Femur (tissue), 1 donor: ENCODE measurements around the gene MPZL3.

Source experiments
- DNase-seq: peaks from one replicate; pipeline ENCODE4 v3.0.0-alpha.2; 2017

Gene MPZL3

DNA sequence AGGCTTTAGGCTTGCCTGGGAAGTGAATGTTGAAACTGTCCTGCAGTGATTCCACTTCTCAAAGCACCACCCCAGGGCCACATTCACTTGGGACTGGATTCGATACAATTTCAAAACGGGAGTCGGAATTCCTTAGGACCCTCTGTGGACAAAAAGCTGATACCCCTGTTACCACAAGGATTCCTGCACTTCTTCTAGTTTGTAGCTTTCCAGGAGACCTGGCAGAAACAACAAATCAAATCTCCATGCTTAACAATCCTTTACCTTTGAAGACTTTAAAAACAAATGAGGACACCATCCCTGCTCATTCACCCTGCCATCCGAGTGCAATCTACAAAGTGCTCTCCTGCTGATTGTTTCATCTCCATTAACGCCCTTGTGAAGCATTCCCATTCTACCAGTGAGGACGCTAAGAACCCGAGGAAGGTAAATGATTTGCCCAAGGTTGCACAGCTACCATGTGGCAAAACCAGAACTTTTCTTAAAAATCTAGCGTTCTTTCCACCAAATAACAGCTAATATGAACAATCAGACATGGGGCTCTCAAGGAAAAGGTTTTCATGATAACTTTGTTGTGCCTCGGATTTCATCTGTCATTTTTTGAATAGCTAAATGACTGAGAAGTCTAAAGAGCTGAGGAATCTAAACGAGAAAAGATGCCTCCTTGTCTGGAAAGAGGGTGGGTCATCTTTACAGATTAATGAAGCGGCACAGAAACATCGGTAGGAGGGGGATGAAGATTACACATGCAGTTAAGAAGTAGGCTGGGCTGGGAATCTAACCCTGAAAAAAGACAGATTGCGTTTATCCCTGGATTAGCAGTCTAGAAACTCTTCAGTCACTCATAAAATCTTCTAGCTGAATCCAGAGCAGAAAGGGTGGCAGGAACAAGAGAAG lies 12.7 kb upstream of the MPZL3 start:
- no peak for DNase-seq

DNA sequence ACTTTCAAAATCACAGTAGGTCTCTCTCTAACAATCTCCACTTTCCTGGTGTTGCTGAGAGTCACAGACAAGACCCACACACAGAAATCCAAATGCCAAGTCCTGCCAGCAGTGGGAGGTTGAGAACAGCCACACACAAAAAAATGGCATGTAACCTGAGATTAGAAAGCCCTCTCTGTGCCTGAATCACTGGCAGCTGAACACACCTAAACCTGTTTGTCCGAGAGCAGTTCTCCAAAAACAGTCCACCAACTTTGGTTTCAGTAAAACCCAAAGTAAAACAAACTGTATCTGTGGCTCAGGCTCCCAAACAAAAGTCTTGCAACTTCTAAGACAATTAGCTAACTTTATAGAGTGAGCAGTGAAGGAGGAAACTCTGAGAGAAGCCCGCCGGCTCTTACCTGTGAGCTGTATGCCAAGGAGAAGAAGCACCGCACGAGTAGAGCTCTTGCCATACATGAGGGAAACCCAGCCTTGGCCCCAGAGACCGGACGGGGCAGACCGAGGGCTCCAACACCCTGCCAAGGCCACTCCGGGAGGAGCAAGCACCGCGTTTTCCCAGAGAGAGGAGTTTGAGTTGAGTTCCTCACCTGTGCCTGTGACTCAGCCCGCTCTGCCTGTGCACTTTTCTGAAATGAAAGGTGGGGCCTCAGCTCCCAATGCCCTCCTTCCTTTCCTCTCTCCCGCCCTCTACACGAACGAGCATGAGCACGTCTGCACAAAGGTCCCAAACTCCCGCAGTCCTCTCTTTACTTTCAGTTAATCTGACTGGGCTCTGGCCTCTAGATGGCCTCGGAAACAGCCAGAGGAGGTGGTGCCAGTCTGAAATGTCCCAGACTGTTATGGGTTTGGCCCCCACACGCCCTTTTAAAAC lies 11.8 kb upstream of the MPZL3 start, which contains the start of gene MPZL2:
MPZL2 (minus strand) TSS at position 603 of the 874 bp plus-strand sequence; CDS start at position 459, 144 bp downstream.
- DNase-seq, result peak; percentile 27

DNA sequence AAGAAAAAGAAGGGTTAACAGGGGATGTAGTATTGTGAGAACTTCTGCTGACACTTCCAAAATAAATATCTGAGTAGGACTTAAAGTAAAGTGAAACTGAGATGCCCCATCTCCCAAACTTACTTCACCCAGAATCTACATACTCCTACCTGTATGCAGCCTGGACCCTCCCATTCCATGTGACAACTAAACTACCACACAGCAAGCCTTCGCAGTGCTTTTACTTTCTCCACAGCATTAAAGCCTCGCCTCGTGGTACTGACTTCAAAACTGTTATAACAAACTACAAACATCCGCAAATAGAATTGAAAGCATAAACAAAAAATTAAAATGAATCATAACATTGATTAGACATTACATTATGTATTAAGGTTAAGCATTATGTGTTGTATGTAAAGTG lies 10.9 kb upstream of the MPZL3 start:
- DNase-seq, result no peak

DNA sequence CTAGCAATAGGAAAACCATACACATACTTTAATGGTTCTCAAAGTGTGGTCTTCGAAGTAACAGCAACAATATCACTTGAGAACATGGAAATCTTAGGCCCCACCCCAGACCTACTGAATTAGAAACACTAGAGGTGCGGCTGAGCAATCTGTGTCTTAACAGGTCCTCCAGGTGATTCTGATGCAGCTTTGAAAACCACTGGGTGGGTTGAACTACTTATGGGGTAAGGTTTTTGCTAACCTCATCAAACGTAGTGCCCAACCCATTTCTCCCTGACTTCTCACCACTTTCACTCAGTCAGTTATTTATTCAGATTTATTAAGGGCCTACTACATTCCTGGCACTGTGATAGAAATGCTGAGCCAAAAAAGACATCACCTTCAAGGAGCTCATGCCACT lies 8.2 kb upstream of the MPZL3 start:
- DNase-seq, result no peak

DNA sequence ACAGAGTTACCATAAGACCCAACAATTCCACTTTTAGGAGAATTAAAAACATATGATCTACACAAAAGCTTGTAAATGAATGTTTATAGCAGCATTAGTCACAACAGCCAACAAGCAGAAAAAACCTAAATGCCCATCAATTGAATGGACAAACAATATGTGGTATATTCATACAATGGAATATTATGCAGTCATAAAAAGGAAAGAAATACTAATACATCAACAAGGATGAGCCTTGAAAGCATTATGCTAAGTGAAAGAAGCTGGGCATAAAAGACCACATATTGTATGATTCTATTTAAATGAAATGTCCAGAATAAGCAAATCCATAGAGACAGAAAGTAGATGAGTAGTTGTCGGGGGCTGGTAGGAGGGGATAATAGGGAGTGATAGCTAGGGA lies 7.0 kb upstream of the MPZL3 start:
- no peak for DNase-seq

DNA sequence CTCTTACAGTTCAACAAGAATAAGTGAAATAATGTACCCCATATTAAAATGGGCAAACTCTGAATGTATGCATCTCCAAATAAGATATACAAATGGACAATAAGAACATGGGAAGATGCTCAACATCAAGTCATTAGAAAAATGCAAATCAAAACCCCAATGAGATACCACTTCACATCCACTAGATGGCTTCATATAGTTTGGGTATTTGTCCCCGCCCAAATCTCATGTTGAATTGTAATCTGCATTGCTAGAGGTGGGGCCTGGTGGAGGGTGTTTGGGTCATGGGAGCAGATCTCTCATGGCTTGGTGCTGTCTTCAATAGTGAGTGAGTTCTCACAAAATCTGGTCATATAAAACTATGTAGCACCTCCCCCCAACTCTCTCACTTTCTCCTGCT lies 6.2 kb upstream of the MPZL3 start:
- no peak for DNase-seq

DNA sequence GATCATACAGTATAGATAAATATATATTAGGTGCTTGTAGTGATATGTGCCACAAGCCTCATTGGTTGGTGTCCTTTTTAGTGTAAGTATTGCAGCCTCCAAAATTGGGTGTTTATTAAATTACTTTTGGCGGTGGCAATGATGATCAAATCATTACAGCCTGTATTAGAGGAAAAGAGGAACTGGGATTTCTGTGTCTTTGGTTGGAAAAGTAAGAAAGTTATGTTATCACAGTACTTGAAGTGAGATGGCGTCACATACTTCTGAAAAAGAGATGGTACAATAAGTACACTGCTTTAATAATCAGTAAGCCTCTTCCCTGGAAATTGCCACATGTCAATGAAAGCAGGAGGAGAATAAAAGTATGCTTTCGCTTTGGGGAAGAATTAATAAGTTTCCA lies 523 bp upstream of the MPZL3 start:
- no peak for DNase-seq

DNA sequence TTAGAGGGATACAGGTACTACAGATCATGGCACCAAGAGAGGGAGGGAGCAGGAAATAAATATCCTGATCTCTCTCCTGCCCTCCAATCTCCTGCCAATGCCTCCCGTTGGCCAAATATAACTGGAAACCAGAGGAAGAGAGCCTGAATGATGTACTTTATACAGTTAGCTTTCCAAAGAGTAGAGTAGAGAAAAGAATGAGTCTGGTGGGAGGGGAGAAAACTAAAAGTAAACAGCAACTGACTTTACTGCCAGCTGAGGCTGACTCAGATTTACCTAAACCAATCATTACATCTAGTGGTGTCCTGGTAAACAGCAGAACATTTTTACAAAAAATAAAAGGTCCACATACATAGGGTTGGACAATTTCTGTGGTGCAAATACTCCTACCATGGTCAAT lies 5.1 kb downstream of the MPZL3 start:
- no peak for DNase-seq

DNA sequence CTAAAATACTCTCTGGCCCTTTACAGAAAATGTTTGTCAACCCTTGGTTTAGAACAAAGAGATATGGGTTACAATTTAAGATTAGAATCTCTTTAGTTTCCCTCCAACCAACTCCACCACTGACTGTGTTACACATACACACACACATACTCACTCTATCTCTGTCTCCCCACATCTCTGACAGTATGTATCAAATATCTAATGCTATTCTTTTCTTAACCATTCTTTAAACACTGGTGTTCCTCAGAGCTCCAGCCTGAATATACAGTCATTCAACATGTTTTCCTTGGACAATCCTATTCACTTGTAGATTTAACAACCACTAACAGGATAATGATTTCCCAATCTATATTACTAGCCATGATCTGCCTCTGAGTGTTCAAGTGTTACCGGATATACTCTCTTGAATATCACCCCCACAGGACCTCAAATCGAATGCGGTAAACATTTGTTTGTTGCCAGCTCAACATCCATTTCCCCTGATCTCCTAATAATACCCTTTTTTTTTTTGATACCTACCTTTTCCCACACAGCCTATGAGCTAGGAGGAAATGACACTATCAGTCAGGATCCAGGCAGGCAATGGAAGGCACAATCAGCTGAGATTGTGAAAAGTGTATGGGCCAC lies 6.1 kb downstream of the MPZL3 start:
- no peak for DNase-seq

DNA sequence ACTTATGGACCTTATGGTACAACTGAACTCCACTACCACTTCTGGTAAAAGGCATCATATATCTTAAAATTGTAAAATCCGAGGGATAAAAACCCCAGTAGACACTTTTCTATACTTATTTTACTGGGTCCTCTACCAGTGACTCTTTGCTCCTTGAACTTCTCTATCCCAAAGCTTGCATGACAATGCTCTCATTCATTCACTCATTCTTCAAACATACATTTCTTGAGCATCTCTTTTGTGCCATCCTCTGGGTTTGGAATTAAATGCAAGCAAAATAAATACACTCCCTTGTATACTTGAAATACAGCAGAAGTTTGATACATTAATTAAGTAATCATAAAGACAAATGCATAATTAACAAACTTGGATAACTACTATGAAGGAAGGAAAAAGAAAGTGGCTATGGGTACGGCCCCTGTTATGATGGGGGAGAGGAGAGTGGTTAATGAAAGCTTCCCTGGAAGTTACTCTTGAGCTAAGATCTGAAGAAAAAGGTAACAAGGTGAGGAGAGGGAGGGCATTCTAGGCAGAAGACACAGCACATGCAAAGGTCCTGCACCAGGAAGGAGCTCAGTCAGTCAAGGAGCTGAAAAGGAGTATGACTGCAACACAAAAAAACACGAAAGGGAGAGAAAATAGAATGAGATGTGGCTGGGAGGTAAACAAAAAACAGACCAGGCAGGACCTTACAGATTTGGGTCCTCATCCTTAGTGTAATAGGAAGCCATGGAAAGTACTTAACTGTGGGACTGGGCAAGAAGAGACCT lies 8.0 kb downstream of the MPZL3 start:
- no peak for DNase-seq

DNA sequence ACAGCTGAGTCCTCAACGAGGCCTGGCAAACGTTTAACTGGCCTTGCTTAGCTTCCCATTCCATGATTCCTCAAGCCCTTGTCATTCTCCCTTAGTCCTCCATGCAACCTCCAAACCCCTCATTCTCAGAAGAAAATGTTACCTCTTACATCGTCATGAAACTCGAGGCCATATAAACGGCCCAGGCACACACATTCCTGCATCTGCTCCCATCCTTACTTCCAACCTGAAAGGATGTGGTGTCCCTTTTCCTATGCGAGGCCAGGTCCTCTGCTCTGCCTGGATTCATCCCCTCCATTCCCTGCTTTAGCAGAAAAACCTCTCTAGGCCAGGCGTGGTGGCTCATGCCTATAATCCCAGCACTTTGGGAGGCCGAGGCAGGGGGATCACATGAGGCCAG lies 9.0 kb downstream of the MPZL3 start:
- no peak for DNase-seq

DNA sequence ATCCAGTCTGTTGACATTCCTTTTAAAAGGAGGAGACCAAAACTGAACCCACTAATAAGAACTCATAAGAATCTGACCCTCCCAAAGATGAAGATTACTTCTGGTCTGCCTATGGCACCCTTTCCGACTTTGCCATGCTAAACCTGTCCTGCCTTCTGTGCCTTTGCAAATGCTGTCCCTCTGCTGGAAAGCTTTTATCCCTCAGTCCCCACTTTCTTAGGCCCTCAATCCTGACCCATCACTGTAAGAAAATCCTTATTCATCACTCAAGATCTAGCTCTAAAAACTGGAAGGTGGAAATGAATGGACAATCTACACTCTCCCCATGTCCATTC lies 10.4 kb downstream of the MPZL3 start:
- no peak for DNase-seq

DNA sequence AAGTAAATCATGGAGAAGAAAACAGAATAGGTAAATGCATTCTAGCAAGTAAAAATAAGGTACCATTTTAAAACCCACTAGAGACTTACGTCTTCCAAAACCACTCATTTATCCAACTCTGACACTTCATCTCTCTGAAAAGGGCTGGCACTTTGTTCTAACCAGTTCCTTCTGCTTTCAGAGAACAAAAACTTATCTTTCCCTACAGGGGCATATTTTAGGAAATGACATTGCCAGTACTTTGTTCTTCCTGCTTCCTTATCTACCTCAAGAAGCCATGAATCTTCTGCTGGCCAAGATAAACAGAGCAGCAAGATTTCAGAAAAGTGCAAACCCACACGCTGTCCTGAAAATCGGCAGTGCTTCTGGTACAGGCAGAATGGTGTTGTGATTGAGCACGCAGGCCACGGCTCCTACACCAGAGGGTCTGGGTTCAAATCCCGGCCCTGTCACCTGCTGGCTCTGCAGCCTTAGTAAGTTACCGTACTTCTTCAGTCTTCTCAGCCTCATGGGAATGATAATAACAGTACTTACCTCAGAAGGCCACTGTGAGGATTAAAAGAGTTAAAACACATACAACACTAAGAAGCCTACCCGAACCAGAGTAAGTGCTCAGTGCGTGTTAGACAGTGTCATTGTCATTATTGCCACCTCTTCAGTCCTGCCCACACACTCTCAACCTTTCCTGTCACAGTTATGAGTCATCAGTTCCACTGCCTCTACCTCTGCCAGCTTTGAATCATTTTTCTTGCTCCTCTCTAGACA lies 11.0 kb downstream of the MPZL3 start:
- DNase-seq, result no peak

DNA sequence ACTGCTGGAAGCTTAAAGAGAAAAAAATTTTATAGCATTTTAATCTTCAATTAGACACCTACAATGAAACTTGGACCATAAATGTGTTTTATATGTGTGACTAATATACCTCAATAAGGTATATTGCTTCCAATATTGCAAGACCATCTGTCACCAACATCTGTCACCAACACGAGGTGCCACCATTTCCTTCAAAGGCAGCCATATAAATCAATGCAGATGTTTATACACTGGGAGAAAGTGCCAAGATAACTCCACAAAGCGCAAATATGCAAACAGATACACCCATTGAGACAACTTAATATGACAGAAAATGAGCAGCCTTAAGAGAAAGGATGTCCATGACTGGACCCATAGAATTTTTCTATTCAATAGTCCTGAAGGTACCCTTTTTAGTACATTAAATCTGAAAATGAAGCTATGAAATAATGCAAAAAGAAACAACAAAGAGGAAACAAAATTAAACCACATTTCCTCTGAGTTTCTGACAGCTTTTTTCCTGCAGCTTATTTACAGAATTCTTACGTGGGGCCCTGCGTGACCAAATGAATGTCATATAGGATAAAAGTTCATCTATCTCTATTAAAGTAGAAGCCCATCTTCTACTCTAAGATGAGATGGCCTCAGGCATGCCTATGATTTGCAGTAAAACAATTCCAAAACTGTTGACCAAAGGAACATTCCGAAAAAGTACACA lies 12.5 kb downstream of the MPZL3 start:
- DNase-seq, result no peak

DNA sequence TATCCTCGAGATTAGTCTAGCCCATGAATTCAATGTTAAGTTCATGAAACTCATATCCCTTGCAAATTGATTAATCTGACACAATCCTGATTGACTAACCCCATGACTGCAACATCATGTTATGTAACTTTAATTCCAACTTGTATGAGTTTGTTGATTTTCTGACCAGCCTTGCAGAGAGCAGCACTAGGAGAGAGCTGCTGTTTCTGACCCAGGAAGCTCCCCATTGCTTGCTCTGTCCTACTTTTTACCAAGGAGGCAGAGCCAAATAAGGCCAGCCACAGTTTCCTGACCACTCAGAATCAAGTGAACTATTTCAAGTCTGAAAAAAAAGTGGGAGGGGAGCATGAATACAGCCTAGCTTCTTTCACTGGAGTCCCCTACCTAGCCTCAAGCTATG lies 13.2 kb downstream of the MPZL3 start:
- no peak for DNase-seq

DNA sequence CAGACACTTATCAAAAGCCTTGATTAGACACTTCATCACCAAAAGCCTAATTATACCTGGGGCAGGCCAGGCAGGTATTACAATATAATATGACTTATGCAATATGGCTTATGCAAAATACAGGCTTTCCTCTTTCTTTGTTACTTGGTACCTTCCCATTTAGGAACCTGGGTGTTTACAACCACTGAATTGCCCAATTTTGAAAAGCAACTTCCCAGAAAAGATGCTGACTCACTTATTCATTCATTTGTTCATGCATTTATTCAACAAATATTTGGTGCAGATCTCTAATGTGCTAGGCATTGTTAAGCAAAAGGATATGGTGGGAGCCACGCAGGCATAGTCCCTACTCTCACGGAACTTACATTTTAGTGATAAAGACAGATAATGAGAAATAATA lies 13.7 kb downstream of the MPZL3 start:
- DNase-seq, result no peak

DNA sequence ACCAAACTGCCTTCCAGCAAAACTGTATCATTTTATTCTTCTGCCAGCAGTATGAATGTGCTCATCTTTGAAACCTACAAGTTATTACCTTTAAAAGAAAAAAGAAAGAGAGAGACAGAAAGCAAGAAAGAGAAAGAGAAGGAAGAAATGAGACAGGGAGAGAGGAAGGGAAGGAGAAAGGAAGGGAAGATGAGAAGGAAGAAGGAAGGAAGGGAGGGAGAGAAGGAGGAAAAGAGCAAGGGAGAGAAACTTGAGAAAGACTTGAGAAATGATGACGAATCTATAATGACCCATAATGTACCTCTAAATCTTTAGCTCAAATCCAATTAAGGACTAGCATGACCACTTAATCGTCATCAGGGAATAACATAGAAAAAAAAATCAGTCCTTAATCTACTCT lies 16.0 kb downstream of the MPZL3 start:
- no peak for DNase-seq

DNA sequence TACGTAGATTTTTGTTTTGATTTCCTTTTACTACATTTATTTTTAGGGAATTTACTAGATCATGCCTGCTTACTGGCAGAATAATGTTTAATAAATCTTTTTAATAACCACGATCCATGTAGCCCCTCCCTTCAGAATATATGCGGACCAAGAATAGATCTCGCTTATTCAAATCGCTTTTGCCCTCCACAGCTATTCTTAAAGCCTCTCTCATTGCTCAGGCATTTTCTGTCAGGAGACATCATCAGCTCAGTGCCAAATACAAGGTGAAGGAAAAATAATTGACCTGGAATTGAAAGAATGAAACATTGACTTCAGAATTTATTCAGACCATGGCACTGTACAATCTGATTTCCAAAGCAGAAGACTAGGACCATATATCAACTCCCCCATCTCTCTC lies 17.3 kb downstream of the MPZL3 start:
- no peak for DNase-seq

DNA sequence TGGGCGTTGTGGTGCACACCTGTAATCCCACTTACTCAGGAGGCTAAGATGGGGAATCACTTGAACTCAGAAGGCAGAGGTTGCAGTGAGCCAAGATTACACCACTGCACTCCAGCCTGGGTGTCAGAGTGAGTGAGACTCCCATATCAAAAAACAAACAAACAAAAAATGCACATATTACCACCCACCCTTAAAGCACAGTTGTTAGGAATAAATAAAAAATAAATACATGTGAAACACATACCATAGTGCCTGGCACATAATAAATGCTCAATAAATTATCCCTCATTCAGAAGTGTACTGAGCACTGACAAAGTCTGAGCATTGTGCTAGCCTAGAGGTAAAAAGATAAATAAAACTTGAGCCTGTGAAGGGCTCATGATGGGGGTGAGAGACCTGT lies 18.3 kb downstream of the MPZL3 start:
- no peak for DNase-seq

DNA sequence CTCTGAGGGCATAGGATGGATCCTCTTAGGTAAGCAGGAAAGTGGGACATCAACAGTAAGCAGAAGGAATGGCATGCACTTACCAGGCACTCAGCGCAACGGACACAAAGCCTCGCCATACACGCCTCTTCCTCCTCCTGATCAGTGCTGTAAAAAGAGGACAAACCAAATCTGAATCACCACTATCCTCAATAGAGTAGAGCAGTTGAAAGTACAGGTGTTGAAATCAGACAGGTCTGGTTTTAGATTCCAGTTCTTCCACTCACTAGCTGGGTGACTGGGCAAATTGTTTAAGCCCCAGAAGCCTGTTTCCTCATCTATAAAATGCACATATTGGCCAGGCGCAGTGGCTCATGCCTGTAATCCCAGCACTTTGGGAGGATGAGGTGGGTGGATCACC lies 18.8 kb downstream of the MPZL3 start:
- DNase-seq, result no peak

DNA sequence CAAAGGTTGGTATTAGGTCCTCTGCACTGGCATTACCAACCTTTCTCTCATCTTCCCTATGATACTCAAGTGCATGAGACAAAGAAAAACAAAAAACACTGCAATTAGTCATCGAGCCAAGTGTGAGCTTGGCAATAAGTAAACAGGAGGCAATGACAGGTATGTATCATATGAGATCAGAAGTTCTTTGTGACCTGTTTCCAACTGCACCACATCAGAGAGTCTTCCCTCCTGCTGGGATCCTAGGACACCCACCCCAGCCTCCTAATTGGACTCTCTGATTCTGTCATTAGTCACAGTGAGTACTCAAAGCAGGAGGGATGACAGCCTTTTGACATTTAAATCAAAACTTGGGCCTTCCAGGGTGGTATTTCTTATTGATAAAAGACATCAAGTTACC lies 19.5 kb downstream of the MPZL3 start:
- DNase-seq, result no peak
